ENCODE measurements around the gene ZBTB38.

DNA sequence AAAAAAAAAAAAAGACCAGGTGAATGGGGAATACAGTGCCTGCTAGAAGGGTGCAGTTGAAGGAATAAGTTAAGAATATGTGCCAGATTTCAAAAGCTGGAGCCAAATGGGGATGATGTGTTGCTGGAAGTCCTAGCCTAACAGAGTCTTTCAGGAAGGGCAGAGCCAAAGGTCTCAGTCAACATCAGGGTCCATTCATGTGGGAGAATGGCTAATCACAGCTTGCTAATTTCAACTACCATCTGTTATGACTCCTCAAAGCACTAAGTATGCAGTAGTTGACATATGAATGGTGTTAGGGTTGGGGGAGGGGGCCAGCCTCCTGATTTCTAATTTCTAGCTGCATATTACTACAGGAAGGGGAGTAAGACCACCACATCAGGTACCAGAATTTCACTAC lies 4.4 kb downstream of the ZBTB38 start:
- TF ChIP-seq POLR2A (IDR thresholded peaks at IDR 0.05) = no peak
- TF ChIP-seq, protein P1, sequence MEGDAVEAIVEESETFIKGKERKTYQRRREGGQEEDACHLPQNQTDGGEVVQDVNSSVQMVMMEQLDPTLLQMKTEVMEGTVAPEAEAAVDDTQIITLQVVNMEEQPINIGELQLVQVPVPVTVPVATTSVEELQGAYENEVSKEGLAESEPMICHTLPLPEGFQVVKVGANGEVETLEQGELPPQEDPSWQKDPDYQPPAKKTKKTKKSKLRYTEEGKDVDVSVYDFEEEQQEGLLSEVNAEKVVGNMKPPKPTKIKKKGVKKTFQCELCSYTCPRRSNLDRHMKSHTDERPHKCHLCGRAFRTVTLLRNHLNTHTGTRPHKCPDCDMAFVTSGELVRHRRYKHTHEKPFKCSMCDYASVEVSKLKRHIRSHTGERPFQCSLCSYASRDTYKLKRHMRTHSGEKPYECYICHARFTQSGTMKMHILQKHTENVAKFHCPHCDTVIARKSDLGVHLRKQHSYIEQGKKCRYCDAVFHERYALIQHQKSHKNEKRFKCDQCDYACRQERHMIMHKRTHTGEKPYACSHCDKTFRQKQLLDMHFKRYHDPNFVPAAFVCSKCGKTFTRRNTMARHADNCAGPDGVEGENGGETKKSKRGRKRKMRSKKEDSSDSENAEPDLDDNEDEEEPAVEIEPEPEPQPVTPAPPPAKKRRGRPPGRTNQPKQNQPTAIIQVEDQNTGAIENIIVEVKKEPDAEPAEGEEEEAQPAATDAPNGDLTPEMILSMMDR (IDR thresholded peaks at IDR 0.05) = no peak
